Endometrium (tissue), 2 donors: ENCODE measurements around the gene GPATCH3.
"Not testable (repeated sequence)": the region's sequence is repeated elsewhere in the genome, so short reads cannot be mapped to it uniquely, and the experiment has no call there.

Source experiments
- FAIRE-seq: peaks from 2 replicates; lab custom pipeline; 2012; peaks lifted over from hg19 to GRCh38; lab: Jason Lieb, UNC
- donor health status: control.
- donor health status: control.

GPATCH3 gene

DNA sequence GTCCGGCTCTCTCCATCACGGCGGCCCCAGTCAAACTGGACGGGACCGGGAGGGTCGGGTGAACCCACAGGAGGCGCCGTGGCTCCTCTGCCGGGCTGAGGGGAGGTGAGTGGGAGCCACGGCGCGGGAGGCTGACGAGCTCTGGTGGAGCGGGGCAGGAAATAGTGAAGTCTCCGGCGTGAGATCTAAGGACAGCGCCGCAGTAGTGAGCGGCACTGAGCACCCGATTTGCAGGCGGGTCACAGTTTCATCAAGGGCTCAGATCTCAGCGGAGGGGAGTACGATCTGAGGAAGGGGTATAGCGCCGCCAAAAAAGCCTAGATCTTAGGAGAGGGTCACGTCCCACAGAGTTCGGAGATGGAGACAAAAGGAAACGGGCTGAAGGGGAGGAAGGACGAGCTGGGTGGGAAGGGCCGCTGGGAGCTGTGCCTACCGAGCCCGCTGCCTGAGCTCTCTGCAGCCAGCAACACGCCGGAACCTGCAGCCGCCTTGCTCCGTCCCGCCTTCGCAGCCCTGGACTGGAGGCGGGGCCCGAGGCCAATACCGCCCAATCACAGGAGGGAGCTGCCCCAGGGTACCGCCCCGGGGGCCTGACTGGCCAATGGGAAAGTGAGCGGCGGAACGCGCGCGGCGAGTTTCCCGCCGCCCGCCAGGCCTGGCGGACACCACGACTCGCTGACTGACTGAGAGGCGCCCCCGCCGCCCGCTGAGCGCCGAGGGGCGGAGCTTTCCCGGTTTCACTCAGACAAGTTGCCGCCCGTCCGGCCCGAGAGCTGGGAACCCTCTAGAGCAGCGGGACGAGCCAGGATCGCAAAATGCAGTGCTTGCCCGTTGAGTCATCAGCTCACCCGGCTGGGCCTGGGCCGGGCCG lies 35.4 kb downstream of the GPATCH3 start:
- peak; percentile 83 for FAIRE-seq

DNA sequence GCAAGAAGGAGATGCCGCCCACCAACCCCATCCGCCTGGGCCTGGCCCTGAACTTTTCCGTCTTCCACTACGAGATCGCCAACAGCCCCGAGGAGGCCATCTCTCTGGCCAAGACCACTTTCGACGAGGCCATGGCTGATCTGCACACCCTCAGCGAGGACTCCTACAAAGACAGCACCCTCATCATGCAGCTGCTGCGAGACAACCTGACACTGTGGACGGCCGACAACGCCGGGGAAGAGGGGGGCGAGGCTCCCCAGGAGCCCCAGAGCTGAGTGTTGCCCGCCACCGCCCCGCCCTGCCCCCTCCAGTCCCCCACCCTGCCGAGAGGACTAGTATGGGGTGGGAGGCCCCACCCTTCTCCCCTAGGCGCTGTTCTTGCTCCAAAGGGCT lies 36.6 kb downstream of the GPATCH3 start:
- no peak for FAIRE-seq

DNA sequence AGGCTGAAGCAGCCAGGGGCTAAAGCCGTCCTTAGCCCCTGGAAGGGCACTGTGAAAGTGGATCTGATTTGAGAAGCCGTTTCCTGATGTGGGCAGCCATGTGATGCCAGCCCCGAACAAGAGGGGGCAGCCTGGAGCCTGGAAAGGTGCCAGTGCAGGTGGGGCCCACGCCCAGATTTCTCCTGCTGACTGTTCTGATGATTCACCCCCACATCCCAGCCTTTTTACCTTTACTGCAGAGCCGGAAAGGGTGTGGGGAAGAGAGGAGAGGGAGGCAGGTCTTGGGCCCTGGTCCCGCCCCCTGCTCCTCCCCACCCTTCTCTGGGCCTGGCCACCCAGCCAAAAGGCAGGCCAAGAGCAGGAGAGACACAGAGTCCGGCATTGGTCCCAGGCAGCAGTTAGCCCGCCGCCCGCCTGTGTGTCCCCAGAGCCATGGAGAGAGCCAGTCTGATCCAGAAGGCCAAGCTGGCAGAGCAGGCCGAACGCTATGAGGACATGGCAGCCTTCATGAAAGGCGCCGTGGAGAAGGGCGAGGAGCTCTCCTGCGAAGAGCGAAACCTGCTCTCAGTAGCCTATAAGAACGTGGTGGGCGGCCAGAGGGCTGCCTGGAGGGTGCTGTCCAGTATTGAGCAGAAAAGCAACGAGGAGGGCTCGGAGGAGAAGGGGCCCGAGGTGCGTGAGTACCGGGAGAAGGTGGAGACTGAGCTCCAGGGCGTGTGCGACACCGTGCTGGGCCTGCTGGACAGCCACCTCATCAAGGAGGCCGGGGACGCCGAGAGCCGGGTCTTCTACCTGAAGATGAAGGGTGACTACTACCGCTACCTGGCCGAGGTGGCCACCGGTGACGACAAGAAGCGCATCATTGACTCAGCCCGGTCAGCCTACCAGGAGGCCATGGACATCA lies 37.2 kb downstream of the GPATCH3 start, which contains the start of gene SFN:
TSS of gene SFN (plus strand) at position 369 of the 904 bp plus-strand sequence. CDS start at position 433, 64 bp downstream.
- no peak for FAIRE-seq

DNA sequence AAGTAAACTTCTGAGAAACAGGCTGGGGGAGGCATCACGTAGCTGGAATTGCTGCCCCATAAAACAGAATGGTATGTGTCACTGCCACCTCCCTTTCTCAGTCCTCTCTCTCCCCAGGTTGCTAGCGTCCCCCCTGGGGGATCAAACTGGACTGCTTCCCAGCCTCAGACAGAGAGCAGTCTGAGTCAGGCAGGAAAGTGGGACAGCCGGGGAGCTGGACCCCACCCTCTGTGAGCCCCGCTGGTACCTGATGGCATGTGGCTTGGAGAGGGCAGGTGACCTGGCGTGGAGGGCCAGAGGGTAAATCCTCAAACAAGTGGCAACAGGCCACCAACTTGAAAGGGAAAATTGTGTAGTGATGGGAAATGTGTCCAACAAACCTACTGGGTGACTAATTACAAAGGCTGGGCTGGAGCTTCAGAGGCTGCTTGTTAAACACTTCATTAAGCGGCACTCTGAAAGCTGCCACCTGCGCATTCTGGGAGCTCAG lies 38.3 kb downstream of the GPATCH3 start:
- no peak for FAIRE-seq

DNA sequence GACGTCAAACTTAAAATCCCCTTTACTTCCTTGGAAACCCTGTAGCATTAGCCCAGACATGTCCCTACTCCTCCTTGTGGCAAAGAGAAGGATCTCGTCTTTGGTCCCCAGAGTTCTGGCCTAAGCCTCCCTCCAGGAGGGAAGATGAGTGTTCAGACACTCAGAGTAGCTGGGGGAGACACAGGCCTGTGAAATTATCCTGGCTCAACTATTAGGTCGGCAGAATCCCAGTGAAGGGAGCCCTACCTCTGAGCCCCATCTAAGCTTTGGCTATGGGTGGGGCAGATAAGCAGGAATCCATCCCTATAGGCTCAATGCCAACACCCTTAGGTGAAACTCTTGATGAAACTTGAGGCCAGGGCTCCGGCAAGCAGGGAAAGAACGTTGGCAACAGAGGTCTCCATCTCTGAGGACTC lies 39.0 kb downstream of the GPATCH3 start:
- no peak for FAIRE-seq

DNA sequence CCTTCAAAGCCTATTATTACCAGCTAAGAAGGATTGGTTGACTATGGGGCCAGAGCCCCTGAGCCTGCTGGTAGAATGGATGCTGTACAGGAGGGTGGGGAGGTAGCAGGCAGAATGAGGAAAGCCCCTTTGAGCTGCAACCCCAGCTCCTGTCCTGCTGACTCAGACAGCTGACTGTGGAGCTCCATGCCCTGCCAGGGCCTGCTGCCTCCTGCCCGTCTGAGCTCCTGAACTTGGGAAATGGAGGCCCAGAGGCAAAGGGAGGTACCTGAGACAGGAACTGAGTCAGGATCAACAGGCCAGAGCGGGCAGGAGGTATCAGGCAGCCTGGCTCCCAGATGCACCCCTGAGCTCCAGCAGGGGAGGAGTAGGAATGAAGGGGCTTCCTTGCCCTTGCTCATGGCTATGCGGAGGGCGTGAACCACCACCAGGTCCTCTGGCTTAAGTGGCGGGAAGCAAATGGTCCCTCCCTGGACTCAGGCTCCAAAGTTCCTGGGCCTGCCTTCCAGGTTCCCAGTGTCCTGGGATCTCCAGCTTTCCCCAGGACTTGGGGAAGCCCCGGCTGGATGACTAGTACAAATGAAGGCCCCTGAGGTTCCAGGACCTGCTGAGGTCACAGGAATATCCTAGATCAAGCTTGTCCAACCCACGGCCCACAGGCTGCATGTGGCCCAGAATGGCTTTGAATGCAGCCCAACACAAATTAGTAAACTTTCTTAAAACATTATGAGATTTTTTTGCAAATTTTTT lies 41.2 kb downstream of the GPATCH3 start:
- no peak for FAIRE-seq

DNA sequence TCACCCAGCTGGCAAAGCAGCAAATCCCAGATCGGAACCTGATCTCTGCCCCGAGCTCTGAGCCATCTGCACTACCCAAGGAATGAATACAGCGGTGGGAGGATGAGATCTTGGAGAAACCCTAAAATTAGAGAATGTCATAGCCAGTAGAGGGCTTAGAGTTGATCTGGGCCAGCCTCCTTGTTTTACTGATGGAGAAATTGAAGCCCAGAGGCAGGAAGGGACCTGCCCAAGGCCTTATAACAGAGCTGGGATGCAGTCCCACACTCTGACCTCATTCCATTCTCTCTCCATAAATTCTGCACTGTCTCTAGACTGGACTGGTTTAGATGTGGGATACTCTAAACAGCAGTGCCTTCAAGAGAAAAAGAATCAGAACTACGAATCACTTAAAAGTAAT lies 42.1 kb downstream of the GPATCH3 start:
- FAIRE-seq = no peak

DNA sequence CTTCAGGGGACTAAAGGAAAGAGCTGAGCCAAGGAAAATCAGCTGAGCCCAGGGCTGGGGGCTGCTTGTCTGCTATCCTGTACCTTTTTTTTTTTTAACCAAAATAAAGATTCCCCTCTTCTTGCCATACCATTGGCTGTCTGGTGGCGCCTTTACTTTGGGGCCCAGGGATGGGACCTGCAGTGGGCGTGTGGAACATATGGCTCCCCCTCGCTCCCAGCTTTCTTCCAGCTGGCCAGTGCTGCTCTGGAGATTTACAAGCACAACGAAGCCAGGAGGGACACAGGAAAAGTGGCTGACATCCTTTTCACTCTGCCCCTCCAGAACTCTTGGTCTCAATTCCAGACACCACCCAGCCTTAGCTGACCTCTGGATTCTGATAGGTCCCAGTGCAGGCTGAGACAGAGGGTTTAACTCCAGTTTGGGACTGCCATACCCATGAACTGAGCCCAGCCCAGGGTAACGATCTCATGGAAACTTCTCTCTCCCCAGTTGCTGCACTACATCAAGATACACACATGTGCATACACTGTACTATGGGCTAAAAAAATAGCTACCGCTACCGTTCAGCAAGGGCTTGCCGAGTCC lies 42.7 kb downstream of the GPATCH3 start:
- no peak for FAIRE-seq

DNA sequence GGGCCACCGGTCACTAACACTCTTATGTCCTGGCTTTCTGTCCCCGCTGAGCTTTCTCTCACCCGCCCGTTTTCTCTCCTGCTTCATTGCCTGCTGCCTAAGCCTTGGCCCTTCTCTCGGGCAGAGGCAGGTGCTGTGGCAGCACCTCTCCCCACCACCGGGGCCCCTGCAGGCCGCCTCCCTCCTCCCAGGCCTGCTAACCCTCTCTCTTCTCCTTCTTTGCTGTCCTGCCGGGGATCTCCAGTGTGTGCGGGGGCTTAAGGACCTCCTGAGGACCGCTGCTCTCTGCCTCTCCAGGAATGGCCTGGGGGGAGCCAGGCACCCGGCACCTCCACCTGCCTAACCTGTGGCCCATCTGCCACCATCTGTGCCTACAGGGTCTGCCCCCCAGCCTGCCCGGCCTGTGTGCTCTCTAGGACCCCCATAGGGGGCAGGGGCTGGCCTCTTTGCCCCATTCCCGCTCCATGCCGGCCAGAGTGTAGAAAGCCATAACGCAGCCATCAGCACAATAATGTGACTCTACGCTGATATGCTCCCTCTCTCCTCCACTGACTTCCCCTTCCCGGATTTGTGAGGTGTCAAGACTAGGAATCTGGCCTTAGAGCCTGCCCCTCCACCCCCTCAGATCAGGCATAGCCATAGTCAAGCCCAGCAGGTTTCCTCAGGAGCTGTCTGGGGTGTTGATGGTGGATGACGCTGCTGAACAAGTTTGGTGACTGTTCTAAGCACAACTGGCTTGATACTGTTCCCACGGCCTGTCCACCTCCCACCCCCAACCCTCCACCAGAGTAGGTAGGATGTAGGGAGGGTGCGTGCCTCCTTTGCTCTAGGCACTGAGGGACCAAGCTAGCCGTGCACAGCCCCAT lies 43.4 kb downstream of the GPATCH3 start:
- FAIRE-seq = no peak

DNA sequence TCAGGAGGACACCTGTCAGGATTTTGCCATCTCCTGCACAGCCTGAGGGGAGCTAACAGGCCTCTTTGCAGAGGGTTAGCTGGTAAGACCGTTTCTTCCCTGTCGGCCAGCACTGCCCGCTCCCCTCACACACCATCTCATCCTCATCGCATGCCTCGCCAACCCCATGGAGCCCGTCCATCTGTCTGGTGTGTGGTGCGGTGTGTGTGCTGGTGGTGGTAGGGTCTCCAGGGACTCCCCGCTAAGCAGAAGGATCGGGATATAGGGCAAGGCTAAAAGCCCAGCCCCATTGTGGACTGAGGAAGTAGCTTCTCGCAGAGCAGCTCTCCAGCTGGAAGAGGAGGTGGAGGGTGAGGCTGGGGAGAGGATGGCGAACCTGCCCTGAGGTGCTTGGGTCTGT lies 44.1 kb downstream of the GPATCH3 start:
- no peak for FAIRE-seq

DNA sequence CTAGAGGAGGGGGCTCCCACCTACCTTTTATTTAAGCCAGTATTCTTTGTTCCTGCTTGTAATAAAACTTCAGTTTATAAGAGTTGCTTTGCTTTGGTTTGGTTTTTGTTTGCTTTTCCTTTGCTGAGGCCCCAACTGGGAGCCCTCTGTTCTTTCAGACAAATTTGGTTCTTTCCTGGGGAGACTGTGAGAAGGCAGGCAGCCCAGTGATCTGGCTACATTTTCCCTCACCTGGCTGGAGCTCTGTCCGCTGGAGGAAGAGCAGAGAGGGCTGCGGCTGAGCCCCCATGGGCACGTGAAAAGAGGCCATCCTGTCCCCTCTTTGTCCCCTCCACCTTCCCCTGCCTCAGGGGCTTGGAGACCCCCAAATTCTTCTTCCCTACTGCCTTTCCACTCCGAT lies 44.6 kb downstream of the GPATCH3 start:
- FAIRE-seq = no peak

DNA sequence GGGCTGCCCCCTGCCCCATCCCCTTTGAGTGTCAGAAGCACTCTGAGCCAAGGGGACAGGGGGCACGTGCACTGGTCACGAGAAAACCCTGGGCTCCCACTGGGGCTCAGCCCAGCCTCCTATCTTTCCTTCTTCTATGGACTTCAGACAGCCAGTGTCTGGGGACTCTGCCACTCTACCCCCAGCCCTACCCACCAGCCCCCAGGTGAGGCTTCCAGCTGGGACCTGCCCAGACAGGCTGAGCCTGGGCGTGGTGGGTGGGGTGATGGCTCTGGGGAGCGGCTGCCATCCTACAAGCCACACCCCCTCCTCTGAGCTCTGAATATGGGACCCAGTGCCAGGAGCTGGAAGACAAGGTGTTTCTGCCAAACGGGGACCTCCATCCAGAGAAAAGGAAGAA lies 45.4 kb downstream of the GPATCH3 start:
- no peak for FAIRE-seq

DNA sequence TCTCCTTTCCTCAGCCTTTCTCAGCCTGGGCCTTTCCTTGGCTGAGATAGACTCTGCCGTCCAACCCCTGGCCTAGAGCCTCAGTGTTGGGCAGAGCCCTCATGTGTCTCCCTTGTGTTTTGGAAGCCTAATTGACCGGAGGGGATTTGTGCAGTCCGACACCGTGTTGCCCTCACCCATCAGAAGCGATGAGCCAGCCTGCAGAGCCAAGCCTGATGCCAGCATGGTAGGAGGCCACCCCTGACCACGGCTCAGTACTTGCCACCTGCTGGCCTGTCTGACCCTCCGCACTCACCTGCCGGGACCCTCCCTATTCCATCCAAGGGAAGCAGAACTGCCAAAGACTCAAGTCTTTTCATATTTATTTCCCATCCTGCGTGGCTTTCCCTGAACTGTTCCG lies 46.7 kb downstream of the GPATCH3 start:
- no peak for FAIRE-seq

DNA sequence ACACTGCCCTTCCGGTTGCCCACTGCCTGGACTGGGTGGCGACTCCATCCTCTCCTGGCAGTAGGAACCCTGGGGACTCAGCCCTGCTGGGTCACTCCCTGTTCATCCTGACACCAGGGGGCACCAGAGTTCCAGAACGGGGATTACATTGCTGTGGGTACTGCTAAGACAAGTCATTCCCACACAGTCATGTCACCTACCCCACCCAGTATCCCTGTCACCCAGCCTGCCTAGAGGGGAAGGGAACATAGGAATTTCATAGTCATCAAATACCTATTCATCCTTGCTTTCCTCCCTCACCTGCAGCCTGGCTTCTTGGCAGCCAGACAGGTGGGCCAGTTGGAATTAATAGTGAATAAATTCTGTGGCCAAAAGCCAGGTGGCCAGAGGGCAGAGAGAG lies 47.1 kb downstream of the GPATCH3 start:
- no peak for FAIRE-seq

DNA sequence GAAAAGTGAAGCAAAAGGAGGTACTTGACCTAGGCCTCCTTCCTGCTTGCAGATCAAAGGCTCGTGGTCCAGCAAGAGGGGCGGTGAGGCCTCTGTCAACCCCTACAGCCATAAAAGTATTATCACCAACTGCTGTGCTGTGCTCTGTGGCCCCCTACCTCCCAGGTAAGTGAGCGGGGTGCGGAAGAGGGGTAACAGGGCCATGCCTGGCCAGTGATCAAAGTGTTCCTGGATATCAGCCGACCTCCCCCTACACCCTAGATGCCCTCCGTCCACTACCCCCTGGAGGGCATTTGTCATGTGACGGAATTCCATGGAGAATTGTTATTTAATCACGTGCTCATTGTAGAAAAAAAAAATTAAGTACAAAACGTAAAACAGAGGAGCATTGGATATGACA lies 47.6 kb downstream of the GPATCH3 start:
- FAIRE-seq = no peak

DNA sequence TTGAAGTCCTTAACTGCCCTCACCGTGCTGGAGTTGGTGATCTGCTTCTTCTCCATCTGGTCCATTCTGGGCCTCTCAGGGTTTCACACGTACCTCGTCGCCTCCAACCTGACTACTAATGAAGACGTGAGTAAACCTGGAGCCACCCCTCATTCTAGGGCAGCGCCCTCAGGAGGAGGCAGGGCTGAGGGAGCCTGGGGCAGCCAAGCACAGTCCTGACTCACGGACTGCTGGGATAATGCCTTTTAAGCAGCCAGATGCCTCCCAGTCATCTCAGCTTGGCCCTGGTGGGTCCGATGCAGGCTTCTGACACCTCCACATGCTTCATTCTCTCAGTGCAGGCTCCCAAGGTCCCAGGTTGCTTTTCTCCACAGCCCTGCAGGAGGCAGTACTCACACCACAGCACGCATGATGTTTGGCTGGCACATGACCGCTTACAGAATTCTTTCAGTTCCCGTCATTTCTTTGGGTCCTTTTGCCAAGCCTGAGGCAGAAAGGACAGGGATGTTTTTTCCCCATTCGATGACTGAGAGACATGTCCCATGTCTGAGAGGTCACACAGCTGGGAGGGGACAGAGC lies 49.1 kb downstream of the GPATCH3 start:
- FAIRE-seq = no peak

DNA sequence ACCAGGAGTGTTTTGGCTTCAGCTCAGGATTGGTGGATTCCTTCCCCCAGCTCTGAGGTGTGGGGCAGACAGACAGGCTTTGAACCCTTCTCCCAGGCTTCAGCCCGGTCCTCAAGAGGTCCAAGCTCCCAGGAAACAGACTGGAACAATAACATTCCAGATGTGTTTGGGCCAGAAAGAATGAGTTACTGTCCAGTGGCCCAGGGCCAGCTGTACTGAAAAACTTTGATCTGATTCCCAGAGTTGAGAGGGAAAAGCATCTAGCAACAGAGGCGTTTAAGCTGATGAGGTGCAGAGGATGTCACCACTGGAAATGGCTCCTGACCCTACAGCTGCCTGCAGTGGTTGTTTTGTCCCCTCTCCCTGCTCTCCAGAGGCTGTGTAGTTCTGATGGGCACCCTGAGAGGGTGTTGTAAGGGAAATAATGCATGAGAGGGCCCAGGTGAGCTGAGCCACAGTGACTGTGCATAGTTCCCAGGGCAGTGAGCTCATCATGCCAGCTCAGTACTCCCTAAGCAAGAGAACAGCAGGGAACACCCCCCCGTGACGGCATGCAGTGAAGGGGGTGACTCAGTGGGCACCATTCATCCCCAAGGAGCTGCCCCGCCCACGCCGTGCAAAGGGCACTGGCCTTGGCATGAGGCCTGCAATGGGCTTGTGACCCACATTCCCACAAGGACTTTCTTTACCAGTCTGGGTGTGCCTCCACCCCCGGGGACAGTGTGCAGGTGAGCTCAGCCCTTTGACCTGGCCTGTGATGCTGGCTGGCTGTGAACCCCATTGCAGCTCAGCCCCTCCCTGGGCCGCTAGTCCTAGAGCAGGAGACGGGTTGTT lies 51.1 kb downstream of the GPATCH3 start:
- no peak for FAIRE-seq

DNA sequence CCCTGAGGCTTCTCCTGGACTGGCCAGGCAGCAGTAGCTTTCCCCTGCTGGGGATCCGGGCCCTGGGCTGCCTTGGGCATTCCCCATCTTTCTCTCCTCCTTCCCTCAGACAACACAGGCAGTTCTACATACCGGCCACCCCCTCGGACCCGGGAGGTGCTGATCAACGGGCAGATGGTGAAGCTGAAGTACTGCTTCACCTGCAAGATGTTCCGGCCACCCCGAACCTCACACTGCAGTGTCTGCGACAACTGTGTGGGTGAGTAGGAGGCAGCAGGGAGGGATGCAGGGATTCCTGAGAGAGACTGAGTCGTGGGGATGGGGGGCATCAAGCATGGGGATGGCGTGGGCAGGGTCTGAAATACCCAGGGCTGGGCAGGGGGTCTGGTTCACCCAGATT lies 51.8 kb downstream of the GPATCH3 start:
- FAIRE-seq = no peak

DNA sequence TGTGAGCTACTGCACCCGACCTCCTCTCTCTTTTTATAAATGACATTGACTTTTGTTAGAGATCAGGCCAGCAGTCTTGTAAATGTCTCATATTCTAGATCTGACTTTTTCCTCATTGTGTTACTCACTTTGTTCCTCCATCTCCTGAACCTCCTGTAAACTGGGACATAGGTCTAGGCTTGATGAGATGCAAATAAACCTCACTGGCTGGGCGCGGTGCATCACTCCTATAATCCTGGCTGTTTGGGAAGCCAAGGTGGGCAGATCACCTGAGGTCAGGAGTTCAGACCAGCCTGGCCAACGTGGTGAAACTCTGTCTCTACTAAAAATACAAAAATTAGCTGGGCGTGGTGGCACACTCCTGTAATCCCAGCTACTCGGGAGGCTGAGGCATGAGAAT lies 52.4 kb downstream of the GPATCH3 start:
- FAIRE-seq = not testable (repeated sequence)
